ENCODE measurements around the gene CBX6. TPM values are rescaled to one million over a fixed set of nuclear protein-coding genes. Genes with fewer than 3 reads are reported as not detected.

The CBX6 gene
- total and polyA plus RNA-seq, 2 of the 8 experiments (the other 6 are each of a cell fraction or from before 2014, with no cell fraction given) = 10.6 to 27.5 TPM

DNA sequence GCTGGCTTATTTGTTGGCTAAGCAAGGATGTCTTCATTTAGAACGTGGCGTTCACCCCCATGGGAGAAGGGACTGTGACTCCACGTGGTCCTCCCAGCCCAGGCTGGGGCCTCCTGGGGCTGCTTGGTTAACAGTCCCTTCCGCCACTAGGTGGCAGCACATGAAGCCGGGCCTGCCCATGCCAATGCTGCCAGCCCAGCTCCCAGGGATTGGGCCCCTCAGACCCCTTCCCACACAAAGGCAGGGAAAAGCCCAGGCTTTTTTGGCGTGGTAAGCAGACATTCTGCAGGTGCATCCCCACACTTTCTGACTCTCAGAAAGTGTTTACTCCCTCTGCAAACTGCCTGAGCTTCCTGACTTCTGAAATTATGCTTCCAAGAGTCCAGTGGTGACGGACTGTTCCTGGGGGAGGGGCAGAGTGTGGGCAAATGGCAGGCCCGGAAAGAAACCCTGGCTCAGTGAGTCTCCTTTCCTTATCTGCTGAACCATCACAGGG, 3.1 kb downstream of the CBX6 start:
- H4K8ac ChIP-seq (ENCODE audit: extremely low read depth, insufficient read depth, low read length) = no peak overlapping the region
- H3K27me3 ChIP-seq (replicated peaks in 1 of 4; ENCODE audit: control insufficient read depth in 3 of 4, extremely low read depth in 1 of 4, insufficient read depth in 3 of 4, low read length in 3 of 4) = no peaks in the 10 kb centered on the region; a peak in 1 of 7 replicates
- CTCF ChIA-PET (ENCODE audit: partially characterized antibody) = interaction anchor here (0.5 to 8.1 kb wide), 30 partner anchors 8 to 517 kb away, joined by 3 to 79 read pairs (median 5); partner anchors contain the start of gene APOBEC3B
- H3K4me1 ChIP-seq (replicated peaks in 1 of 4; ENCODE audit: control insufficient read depth in 3 of 4, insufficient read depth in 4 of 4, low read length in 3 of 4) = peaks cover 8 to 22% (median 15%) of the 10 kb centered on the region in 4 experiments
- H2BK5ac ChIP-seq (ENCODE audit: low read depth, low read length) = no peak overlapping the region
- H3K23me2 ChIP-seq (ENCODE audit: low read depth, low read length) = peaks cover 9% of the 10 kb centered on the region; the same call in 1 of the 2 replicates
- H3K4me3 ChIP-seq (ENCODE audit: extremely low read depth in 1 of 4, insufficient read depth in 2 of 4, low read depth in 3 of 4, low read length in 4 of 4) = no peak overlapping the region
- H3K36me3 ChIP-seq (ENCODE audit: control insufficient read depth in 2 of 4, insufficient read depth in 4 of 4, low read length in 3 of 4) = peaks cover 0 to 24% (median 13%) of the 10 kb centered on the region in 4 experiments; a peak in 3 of 8 replicates
- no peak overlapping the region for H2BK20ac ChIP-seq (ENCODE audit: low read length)
- H3K14ac ChIP-seq (ENCODE audit: insufficient read length) = no peak overlapping the region
- H3K9me3 ChIP-seq (ENCODE audit: insufficient read depth in 2 of 2, low read depth in 1 of 2, low read length in 1 of 2) = no peaks in the 10 kb centered on the region
- H3K18ac ChIP-seq (ENCODE audit: extremely low read depth, low read length) = no peak overlapping the region
- H2AFZ ChIP-seq (ENCODE audit: low read length) = no peak overlapping the region
- no peak overlapping the region for H3K4me2 ChIP-seq (ENCODE audit: insufficient read depth in 1 of 2, low read depth in 2 of 2, low read length in 2 of 2)
- DNase-seq (ENCODE audit: low read depth in 1 of 2, low spot score in 2 of 2) (peak; percentile 54 to 94), FAIRE-seq (peak; percentile 88)
- H2AK5ac ChIP-seq (ENCODE audit: low read depth, low read length) = peak overlapping the region; percentile 56; the same call in 1 of the 2 replicates
- no peak overlapping the region for H2BK15ac ChIP-seq (ENCODE audit: low read length)
- H2BK120ac ChIP-seq (replicated peaks; ENCODE audit: low read depth, low read length) = no peak overlapping the region
- H2BK12ac ChIP-seq (ENCODE audit: low read depth, low read length) = 0 out of 2 replicates have a peak overlapping the region, but pooled peaks have one; percentile 60
- peaks cover 7% of the 10 kb centered on the region for H3K79me1 ChIP-seq (ENCODE audit: low read depth, low read length)
- H4K5ac ChIP-seq (ENCODE audit: insufficient read length, low read depth, low read length) = no peak overlapping the region
- no peak overlapping the region for H4K91ac ChIP-seq (replicated peaks; ENCODE audit: insufficient read length, low read length)
- no peak overlapping the region for H3K9ac ChIP-seq (replicated peaks in 1 of 4; ENCODE audit: extremely low read depth in 1 of 4, low read depth in 3 of 4, low read length in 3 of 4)
- peak overlapping the region; percentile 46 for H3K4ac ChIP-seq (replicated peaks; ENCODE audit: insufficient read length, low read depth, low read length)
- peaks cover 11 to 17% of the 10 kb centered on the region in 2 experiments for H4K20me1 ChIP-seq (replicated peaks in 1 of 2; ENCODE audit: control insufficient read depth in 1 of 2, insufficient read depth in 2 of 2, low read length in 2 of 2)
- H3K23ac ChIP-seq (ENCODE audit: insufficient read length) = no peak overlapping the region
- H3K56ac ChIP-seq (replicated peaks; ENCODE audit: insufficient read length, low read depth, low read length) = no peak overlapping the region
- peaks cover 0 to 9% of the 10 kb centered on the region in 2 experiments; a peak in 2 of 4 replicates for H3K79me2 ChIP-seq (ENCODE audit: control insufficient read depth in 1 of 2, insufficient read depth in 2 of 2, low read length in 2 of 2)
- no peak overlapping the region for H3K27ac ChIP-seq (ENCODE audit: low read depth, low read length)
- 36% methylated on average over 8 of the region's 8 CpGs; no CpG with 5 or more reads in 1 of the 2 experiments for WGBS, 2 experiments (ENCODE audit: extremely low coverage in 1 of 2, insufficient coverage in 1 of 2, insufficient read length in 1 of 2, insufficient replicate concordance in 2 of 2, low coverage in 1 of 2, low lambda C conversion rate in 2 of 2, missing lambda C conversion rate in 1 of 2)
- POLR2A ChIA-PET (ENCODE audit: partially characterized antibody) = interaction anchor here (0.8 to 1.6 kb wide), 5 partner anchors 15 to 590 kb away, joined by 3 to 4 read pairs (median 3); partner anchors contain the start of gene NPTXR
- TF ChIP-seq CBX8 (IDR thresholded peaks at IDR 0.05; ENCODE audit: borderline replicate concordance, low read depth, low read length) (no peak), TBP (IDR thresholded peaks at IDR 0.05; ENCODE audit: low read depth, low read length) (no peak), SIRT6 (IDR thresholded peaks at IDR 0.05; ENCODE audit: low read length) (no peak), TAF1 (IDR thresholded peaks at IDR 0.05; ENCODE audit: low read depth, low read length) (no peak), KDM5A (IDR thresholded peaks at IDR 0.05; ENCODE audit: low read length) (no peak), ASH2L (IDR thresholded peaks at IDR 0.05; ENCODE audit: low read length) (no peak), POLR2AphosphoS5 (IDR thresholded peaks at IDR 0.05; ENCODE audit: low read depth, low read length) (no peak), BCL11A (IDR thresholded peaks at IDR 0.05; ENCODE audit: low read depth in 2 of 2, low read length in 2 of 2) (no peak), CTCF (IDR thresholded peaks at IDR 0.05; ENCODE audit: control extremely low read depth in 1 of 3, insufficient read depth in 1 of 3, low read depth in 1 of 3, low read length in 3 of 3) (peak; percentile 86 to 91 (median 91)), HDAC6 (IDR thresholded peaks at IDR 0.05; ENCODE audit: low read depth, low read length) (no peak), RXRA (IDR thresholded peaks at IDR 0.05; ENCODE audit: insufficient read depth, low read depth, low read length) (no peak)
